ENCODE results near the gene SPOCK3.

DNA sequence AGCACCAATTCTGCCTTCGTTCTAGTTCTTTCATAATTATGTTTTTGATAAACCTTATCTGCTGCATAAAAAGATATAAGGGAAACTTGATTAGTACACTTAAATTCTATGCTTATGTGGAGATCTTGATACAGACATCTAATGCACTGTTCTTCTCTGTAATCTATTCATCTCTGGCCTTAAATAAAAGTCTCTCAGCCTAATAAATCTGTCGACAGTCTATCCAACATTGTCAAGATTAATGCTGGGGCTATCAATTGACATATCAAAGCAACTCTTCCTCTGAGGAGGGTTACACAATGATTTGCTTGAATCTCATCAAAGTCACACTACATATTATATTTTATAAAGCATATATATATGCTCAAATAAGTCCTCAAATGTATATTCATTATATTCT lies 545.5 kb downstream of the SPOCK3 start:
- no peak for TF ChIP-seq EZH2 (IDR thresholded peaks at IDR 0.05; ENCODE audit: borderline replicate concordance, low read depth, low read length, poor library complexity, severe bottlenecking)
- TF ChIP-seq, protein P1, sequence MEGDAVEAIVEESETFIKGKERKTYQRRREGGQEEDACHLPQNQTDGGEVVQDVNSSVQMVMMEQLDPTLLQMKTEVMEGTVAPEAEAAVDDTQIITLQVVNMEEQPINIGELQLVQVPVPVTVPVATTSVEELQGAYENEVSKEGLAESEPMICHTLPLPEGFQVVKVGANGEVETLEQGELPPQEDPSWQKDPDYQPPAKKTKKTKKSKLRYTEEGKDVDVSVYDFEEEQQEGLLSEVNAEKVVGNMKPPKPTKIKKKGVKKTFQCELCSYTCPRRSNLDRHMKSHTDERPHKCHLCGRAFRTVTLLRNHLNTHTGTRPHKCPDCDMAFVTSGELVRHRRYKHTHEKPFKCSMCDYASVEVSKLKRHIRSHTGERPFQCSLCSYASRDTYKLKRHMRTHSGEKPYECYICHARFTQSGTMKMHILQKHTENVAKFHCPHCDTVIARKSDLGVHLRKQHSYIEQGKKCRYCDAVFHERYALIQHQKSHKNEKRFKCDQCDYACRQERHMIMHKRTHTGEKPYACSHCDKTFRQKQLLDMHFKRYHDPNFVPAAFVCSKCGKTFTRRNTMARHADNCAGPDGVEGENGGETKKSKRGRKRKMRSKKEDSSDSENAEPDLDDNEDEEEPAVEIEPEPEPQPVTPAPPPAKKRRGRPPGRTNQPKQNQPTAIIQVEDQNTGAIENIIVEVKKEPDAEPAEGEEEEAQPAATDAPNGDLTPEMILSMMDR (conservative IDR thresholded peaks at IDR 0.05; ENCODE audit: low read depth, low read length): no peak
